ENCODE results near the gene UBE3A.
"Not testable (repeated sequence)": the region's sequence is repeated elsewhere in the genome, so short reads cannot be mapped to it uniquely, and the experiment has no call there.

UBE3A gene

DNA sequence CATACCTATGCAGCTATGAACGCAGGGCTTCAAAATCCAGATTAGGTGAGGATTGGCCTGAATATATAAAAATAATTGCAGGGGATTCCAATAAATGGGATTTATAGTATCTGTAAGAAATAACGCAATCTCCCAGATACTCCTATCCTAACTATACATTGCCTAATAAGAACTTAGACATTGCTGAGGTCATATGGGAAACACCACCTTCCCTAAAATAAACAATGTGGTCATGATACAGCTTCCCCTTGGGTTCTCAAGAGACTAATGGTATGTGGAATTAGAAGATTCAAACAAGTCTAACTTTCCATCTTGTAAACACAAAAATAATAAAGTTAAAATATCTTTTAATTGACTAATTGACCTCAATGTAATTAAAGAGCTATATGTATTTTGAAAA lies 28.2 kb downstream of the UBE3A start:
- TF ChIP-seq CTCF (IDR thresholded peaks at IDR 0.05; ENCODE audit: low read depth, low read length, missing control alignments): no peak
- in situ Hi-C loops (cut with HindIII; ENCODE audit: low sequenced_read_pairs): no loop called here
- DNase-seq (ENCODE audit: low read depth): no peak
- H3K4me3 ChIP-seq (ENCODE audit: low read depth, low read length): no peak overlapping the region

- DNase-seq (ENCODE audit: low read depth); in situ Hi-C loops (cut with HindIII; ENCODE audit: low sequenced_read_pairs); H3K4me3 ChIP-seq (ENCODE audit: low read depth, low read length): not testable (repeated sequence)
These were observed 29.1 kb downstream of the UBE3A start for GRCh38 chr15:25409731-25410130.

DNA sequence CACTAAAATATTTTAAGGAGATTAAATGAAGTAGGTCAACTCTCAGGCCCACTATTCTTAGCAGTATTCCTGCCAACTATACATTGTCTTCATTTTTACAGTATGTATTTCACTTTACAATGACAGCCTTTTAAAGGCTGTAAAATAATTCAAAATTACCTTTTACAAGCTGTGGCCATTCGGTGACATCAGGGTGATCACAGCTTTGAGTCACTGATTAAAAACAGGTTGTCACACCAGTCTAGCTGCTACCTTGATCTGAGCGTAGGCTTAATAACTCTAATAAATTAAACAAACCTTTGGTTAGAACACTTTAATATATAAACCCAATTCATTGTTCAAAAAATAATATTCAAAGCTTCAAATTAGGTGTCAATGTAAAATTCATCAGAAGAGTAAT lies 29.9 kb downstream of the UBE3A start:
- no peak for TF ChIP-seq CTCF (IDR thresholded peaks at IDR 0.05; ENCODE audit: low read depth, low read length, missing control alignments)
- no peak for DNase-seq (ENCODE audit: low read depth)
- H3K4me3 ChIP-seq (ENCODE audit: low read depth, low read length): no peak overlapping the region
- in situ Hi-C loops (cut with HindIII; ENCODE audit: low sequenced_read_pairs): no loop called here

GRCh38 chr15:25408428-25408827 lies 30.4 kb downstream of the UBE3A start:
- in situ Hi-C loops (cut with HindIII; ENCODE audit: low sequenced_read_pairs): no loop called here
- no peak for TF ChIP-seq CTCF (IDR thresholded peaks at IDR 0.05; ENCODE audit: low read depth, low read length, missing control alignments)
- DNase-seq (ENCODE audit: low read depth): no peak
- no peak overlapping the region for H3K4me3 ChIP-seq (ENCODE audit: low read depth, low read length)

- no peak overlapping the region for H3K4me3 ChIP-seq (ENCODE audit: low read depth, low read length)
- no peak for TF ChIP-seq CTCF (IDR thresholded peaks at IDR 0.05; ENCODE audit: low read depth, low read length, missing control alignments)
- no peak for DNase-seq (ENCODE audit: low read depth)
- in situ Hi-C loops (cut with HindIII; ENCODE audit: low sequenced_read_pairs): no loop called here
These were observed 30.9 kb downstream of the UBE3A start for GRCh38 chr15:25407950-25408349.

DNA sequence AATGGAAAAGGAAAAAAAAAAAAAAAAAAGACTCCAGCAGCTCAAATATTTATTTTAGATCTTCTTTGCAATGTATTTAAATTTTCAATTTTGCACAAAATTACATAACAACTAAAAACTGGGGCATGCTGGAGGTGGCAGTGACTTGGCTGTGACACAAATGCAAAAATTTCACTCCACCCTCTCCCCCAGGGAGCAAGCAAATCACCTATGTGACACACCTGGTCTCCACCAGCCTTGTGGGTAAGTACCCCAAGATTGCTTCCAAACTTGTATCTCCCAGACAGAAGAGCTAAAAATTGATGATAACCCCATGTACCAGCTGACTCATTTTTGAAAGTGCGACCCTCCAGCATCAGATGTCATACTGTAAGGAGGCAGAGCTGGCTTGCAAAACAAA lies 32.0 kb downstream of the UBE3A start:
- TF ChIP-seq CTCF (IDR thresholded peaks at IDR 0.05; ENCODE audit: low read depth, low read length, missing control alignments): no peak
- no peak overlapping the region for H3K4me3 ChIP-seq (ENCODE audit: low read depth, low read length)
- in situ Hi-C loops (cut with HindIII; ENCODE audit: low sequenced_read_pairs): no loop called here
- no peak for DNase-seq (ENCODE audit: low read depth)

GRCh38 chr15:25406261-25406660 lies 32.6 kb downstream of the UBE3A start:
- no peak for DNase-seq (ENCODE audit: low read depth)
- in situ Hi-C loops (cut with HindIII; ENCODE audit: low sequenced_read_pairs): no loop called here
- TF ChIP-seq CTCF (IDR thresholded peaks at IDR 0.05; ENCODE audit: low read depth, low read length, missing control alignments): no peak
- no peak overlapping the region for H3K4me3 ChIP-seq (ENCODE audit: low read depth, low read length)
